HG03095 (cell line): ENCODE measurements around the gene CERS4.
A peak's percentile ranks its signal among the peaks of the same experiment; 100 is the strongest.
"Not testable (repeated sequence)": the region's sequence is repeated elsewhere in the genome, so short reads cannot be mapped to it uniquely, and the experiment has no call there.

Experiments used
- ATAC-seq: cut with Tn5 transposase; IDR thresholded peaks from one replicate; pipeline ENCODE4 v1.9.1; 2021; ENCODE audit warnings: moderate library complexity; ENCODE audit not compliant: unreplicated experiment

CERS4 gene

DNA sequence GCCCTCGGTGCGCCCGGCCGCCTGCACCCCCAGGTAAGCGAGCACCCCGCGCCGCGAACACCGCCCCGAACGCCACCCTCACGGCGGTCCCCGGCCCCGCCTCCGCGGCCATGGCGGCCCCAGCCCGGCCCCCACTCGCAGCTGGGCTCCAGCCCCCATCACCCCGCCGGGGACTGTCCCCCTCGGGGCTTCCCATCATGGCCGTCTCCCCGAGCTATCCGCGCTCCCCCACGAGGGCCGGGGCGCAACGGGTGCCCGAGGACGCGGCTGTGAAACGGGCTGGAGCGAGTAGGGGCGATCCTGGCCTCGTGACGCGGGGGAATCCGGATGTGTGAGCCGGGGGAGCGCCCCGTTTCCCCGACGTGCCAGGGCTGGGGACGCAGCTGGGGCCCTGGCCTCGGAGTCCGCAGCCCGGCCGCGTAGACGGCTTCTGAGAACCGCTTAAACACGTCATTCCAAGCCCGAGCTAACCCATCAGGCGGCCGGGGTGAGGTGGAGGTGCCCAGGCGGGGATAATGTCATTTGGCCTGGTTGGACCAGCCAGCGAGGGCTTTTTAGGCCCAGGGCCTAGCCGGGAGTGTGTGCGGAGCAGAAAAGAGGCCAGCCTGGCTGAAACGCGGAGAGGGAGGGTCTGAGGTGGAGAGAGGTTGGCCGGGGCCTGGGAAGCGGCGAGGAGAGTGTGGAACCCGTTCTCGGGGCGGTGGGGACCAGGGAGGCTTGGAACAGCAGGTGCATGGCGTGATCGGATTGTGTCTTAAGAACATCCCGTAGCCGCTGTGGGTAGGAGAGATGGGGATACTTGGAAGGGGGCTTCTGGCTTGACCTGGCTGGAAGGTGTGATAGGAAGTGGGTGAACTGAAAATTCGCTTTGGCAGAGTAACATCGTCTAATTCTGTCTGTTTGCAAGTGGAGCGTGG, 550 bp downstream of the CERS4 start:
- peak; percentile 42 for ATAC-seq

GRCh38 chr19:8210421-8211101, 1.4 kb downstream of the CERS4 start:
- ATAC-seq = no peak

DNA sequence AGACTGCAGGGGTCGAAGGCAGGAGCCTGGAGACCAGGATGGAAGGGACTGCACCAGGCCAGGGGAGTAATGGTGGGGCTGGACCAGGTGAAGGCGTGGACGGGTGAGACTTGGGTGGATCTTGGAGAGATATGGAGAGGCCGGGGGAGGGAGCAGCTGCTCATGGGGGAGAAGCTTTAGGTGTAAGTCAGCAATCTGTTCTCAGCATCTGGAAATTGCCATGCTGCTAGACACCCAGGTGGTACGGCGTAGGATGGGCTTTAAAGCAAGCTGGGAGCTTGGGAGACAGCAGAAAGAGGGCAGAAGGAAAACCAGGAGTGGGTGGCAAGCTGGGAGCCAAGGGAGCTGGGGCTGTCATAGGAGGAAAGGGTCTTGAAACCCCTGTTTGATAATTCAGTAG, 3.0 kb downstream of the CERS4 start:
- no peak for ATAC-seq

GRCh38 chr19:8212916-8213315, 3.7 kb downstream of the CERS4 start:
- no peak for ATAC-seq

GRCh38 chr19:8213827-8214672, 4.9 kb downstream of the CERS4 start:
- ATAC-seq = no peak

DNA sequence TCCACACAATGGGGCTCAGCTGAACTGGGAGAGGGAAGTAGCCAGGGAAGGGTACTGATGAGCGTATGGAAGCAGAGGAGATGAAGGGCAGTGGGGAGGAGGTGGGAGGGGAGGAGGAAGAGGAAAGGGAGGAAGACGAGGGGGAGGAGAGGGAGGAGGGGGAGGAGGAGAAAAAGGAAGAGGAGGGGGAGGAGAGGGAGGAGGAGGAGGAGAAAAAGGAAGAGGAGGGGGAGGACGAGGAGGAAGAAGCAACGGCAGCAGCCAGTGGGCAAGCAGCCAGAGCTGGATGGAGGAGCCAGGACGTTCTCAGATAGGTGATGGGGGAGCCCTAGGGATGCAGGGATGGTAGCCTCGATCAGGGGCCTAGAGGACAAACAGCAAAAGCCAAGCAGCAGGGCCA, 5.6 kb downstream of the CERS4 start:
- ATAC-seq = no peak

DNA sequence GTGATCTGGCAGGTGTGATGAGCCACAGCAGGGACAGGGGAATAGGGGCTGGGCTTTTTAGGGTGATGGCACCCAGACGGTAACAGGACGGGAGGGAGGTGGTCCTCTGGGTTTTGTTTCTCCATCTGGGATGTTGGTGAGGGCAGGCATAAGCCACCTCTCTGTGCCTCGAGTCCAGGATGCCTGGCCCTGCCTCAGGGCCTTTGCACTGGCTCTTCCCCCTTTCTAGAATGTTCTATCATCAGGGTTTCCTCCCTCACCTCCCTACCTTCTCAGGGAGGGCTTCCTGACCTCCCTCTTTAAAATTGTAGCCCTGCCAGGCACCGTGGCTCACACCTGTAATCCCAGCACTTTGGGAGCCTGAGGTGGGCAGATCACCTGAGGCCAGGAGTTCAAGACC, 6.6 kb downstream of the CERS4 start:
- ATAC-seq = no peak

DNA sequence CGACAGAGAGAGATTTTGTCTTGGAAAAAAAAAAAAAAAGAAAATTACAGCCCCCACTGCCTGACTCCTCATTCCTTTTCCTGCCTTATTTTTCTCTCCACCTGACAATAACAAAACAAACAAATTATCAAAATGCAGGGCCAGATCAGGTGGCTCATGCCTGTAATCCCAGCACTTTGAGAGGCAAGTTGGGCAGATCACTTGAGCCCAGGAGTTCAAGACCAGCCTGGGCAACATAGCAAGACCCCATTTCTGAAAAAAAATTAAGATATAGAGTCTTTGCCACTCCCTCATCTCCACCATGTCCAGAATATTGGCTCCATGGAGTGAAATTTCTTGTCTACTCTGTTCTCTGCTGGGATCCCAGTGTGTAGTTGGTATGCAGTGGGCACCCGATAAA, 7.2 kb downstream of the CERS4 start:
- ATAC-seq = no peak

GRCh38 chr19:8218127-8218526, 9.0 kb downstream of the CERS4 start:
- ATAC-seq = not testable (repeated sequence)

- no peak for ATAC-seq
These were observed 11.3 kb downstream of the CERS4 start for GRCh38 chr19:8220481-8220880.

- no peak for ATAC-seq
These were observed 12.0 kb downstream of the CERS4 start for GRCh38 chr19:8221161-8221560.

DNA sequence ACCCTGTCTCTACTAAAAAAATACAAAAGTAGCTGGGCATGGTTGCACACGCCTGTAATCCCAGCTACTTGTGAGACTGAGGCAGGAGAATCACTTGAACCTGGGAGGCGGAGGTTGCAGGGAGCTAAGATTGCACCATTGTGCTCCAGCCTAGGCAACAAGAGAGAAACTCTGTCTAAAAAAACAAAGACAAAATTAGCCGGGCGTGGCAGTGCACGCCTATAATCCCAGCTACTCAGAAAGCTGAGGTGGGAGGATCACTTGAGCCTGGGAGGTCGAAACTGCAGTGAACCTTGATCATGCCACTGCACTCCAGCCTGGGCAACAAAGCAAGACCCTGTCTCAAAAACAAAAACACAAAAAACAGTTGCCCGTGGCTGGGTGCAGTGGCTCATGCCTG, 14.3 kb downstream of the CERS4 start:
- not testable (repeated sequence) for ATAC-seq

DNA sequence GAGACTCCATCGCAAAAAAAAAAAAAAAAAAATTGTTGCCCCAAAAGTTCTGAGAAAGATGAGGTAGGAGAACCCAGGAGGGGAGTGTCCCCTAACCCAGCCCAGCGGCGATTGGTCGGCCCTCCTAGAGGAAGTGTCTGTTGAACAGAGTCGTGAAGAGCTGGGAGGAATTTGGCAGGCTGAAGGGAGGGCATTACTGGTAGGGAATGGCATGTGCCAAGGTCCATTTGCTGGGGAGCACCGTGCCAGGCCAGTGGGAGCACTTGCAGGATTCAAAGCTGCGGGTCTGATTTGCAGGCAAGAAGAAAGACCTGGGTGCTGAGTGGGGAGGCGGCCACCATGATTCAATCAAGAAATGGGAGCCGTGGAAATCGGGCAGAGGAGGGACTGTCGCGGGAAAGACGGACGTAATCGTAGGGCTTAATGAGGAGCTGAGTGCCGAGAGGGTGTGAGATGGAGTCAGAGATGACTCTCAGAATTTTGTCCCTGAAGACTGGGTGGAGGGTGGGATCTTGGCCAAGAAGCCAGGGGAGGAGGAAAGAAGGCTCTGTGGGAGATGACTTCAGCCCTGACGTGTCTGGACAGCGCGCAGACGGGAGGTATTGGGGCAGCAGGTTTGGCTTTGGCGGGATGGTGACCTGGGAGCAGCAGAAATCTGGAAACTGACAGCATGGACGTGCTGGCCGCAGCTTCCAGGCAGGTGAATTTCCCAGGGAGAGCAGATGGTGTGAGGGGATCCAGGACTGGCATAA, 15.4 kb downstream of the CERS4 start:
- no peak for ATAC-seq

DNA sequence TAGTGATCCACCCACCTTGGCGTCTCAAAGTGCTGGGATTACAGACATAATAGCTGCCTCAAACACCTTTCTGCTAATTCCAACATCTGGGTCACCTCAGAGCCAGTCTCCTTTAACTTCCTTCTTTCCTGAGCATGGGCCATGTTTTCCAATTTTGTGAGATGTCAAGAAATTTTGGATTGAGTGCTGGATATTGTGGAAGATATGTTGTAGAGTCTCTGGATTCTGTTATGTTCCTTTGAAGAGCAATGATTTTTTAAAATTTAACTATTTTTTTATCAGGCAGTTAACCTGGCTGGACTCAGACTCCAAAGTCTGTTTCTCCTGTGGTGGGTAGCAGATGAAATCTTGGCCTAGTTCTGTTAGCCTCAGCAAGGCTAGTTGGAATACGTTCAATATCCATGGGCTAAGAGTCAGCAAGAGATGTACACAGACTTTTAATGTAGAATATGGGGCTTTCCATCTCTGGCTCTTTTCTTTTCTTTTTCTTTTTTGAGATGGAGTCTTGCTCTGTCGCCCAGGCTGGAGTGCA, 22.0 kb downstream of the CERS4 start:
- ATAC-seq = no peak

GRCh38 chr19:8233370-8233769, 24.2 kb downstream of the CERS4 start:
- ATAC-seq = no peak

- no peak for ATAC-seq
These were observed 27.9 kb downstream of the CERS4 start for GRCh38 chr19:8237026-8237425.

GRCh38 chr19:8238251-8238650, 29.1 kb downstream of the CERS4 start:
- no peak for ATAC-seq

DNA sequence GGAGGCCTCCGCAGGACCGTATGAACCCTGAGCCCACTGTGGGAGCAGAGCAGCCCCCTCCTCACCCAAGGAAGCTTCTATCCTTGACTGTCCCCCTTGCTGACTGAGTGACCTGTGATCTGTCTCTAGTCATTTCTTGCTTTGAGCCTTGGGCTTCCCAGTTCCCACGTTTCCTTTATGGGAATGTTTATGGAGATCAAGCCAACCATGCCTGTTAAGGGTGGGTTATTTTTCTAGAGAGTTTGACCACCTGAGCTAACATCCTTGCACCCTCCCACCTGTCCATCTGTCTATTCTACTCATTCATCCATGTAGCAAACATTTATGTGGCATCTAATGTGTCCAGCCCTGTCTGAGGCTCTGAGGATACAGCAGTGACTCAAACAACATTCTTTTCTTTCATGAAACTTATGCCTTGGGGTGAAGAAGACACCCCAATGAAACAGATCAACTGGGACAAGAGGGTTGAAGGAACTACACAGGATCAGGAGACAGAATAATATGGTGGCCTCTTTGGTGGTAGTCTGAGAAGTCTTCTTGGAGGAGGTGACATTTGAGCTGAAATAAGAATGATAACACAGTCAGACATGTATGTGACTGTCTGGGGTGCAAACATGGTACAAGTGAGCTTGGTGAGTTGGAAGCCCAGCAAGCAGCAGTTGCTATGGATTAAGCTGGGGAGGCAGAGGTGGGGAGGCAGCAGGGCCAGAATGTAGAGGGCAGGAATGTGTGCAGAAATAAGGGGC, 30.5 kb downstream of the CERS4 start:
- ATAC-seq = no peak
